ENCODE data around the gene FAU. TPM values are rescaled to one million over a fixed set of nuclear protein-coding genes. Genes with fewer than 3 reads are reported as not detected.
"Not testable (repeated sequence)": the region's sequence is repeated elsewhere in the genome, so short reads cannot be mapped to it uniquely, and the experiment has no call there.

The FAU gene
- total and polyA plus RNA-seq, 10 donors = 528 to 2,170 (median 870) TPM

- intact Hi-C loops (cut with DNase I; ENCODE audit: low total_unique reads) = loop anchor here (5.0 kb wide), 1 partner anchor 63 kb away; the partner anchor contains the start of gene CAPN1
- H3K4me3 ChIP-seq = no peak overlapping the region
- DNase-seq = no peak
- H3K9me3 ChIP-seq = no peaks in the 10 kb centered on the region
- peaks cover 0 to 63% (median 42%) of the 10 kb centered on the region in 6 donors for H3K36me3 ChIP-seq
- H3K27me3 ChIP-seq (replicated peaks in 1 of 7) = no peaks in the 10 kb centered on the region
- peak overlapping the region in 3 of 8 donors; percentile 91 to 98 (median 93) for H3K27ac ChIP-seq
- no peak for TF ChIP-seq POLR2AphosphoS5 (IDR thresholded peaks at IDR 0.05)
- no peak for TF ChIP-seq POLR2A (IDR thresholded peaks at IDR 0.05)
- TF ChIP-seq CTCF (IDR thresholded peaks at IDR 0.05 in 8 of 11, conservative IDR thresholded peaks at IDR 0.05 in 3 of 11) = no peak
- H3K4me1 ChIP-seq = peaks cover 27 to 92% (median 68%) of the 10 kb centered on the region in 6 donors
These were observed 2.3 kb downstream of the FAU start for GRCh38 chr11:65119670-65119995.

GRCh38 chr11:65118891-65119669 lies 2.9 kb downstream of the FAU start:
- WGBS, 5 donors = 86 to 91% (median 90%) methylated on average over 18 of the region's 18 CpGs
- DNase-seq; H3K27me3 ChIP-seq (replicated peaks in 1 of 7); H3K4me3 ChIP-seq; H3K9me3 ChIP-seq: not testable (repeated sequence)
- peaks cover 0 to 58% (median 38%) of the 10 kb centered on the region in 6 donors for H3K36me3 ChIP-seq
- intact Hi-C loops (cut with DNase I; ENCODE audit: low total_unique reads) = loop anchor here (5.0 kb wide), 1 partner anchor 63 kb away; the partner anchor contains the start of gene CAPN1
- TF ChIP-seq POLR2AphosphoS5 (IDR thresholded peaks at IDR 0.05) = peak in 2 of 3 donors; percentile 6 to 12
- H3K27ac ChIP-seq = peak overlapping the region in 6 of 8 donors; percentile 20 to 98 (median 89)
- H3K4me1 ChIP-seq = peaks cover 27 to 89% (median 66%) of the 10 kb centered on the region in 6 donors

- Histone ChIP-seq H3K4me1 (peaks cover 27 to 89% (median 66%) of the 10 kb centered on the region in 6 donors), H3K36me3 (peaks cover 0 to 56% (median 38%) of the 10 kb centered on the region in 6 donors), H3K27me3 (replicated peaks in 1 of 7) (no peaks in the 10 kb centered on the region), H3K4me3 (peak overlapping the region in 2 of 8 donors; percentile 92 to 95), H3K9me3 (no peaks in the 10 kb centered on the region), H3K27ac (peak overlapping the region in 7 of 8 donors; percentile 82 to 98 (median 89))
- TF ChIP-seq CTCF (IDR thresholded peaks at IDR 0.05 in 8 of 11, conservative IDR thresholded peaks at IDR 0.05 in 3 of 11) (peak in 4 of 11 experiments; percentile 7 to 62 (median 56)), POLR2A (IDR thresholded peaks at IDR 0.05) (no peak)
- 83 to 89% (median 86%) methylated on average over 18 of the region's 18 CpGs for WGBS, 5 donors
- intact Hi-C loops (cut with DNase I; ENCODE audit: low total_unique reads) = loop anchor here (5.0 kb wide), 1 partner anchor 64 kb away; the partner anchor contains the start of gene CAPN1
- peak; percentile 82 for DNase-seq
These were observed 3.7 kb downstream of the FAU start for GRCh38 chr11:65118097-65118837.

GRCh38 chr11:65117206-65118096 lies 4.5 kb downstream of the FAU start, which contains the start of gene ZNHIT2:
ZNHIT2 (minus strand) TSS chr11:65117701; CDS start chr11:65117653, 48 bp downstream.
- no peaks in the 10 kb centered on the region for H3K27me3 ChIP-seq (replicated peaks in 1 of 7)
- intact Hi-C loops (cut with DNase I; ENCODE audit: low total_unique reads) = loop anchor here (5.0 kb wide), 1 partner anchor 65 kb away; the partner anchor contains the start of gene CAPN1
- peaks cover 32 to 89% (median 66%) of the 10 kb centered on the region in 6 donors for H3K4me1 ChIP-seq
- H3K36me3 ChIP-seq = peaks cover 0 to 56% (median 38%) of the 10 kb centered on the region in 6 donors
- H3K9me3 ChIP-seq = no peaks in the 10 kb centered on the region
- TF ChIP-seq POLR2AphosphoS5 (IDR thresholded peaks at IDR 0.05) = peak; percentile 89 to 94 (median 92)
- peak in 1 of 3 donors; percentile 33 for TF ChIP-seq POLR2A (IDR thresholded peaks at IDR 0.05)
- peak; percentile 79 to 99 (median 95) for TF ChIP-seq CTCF (IDR thresholded peaks at IDR 0.05 in 8 of 11, conservative IDR thresholded peaks at IDR 0.05 in 3 of 11)
- H3K27ac ChIP-seq = peak within 1 kb of the TSS; percentile 79 to 98 (median 88)
- H3K4me3 ChIP-seq = peak within 1 kb of the TSS; percentile 77 to 99 (median 93)
- peak; percentile 100 for DNase-seq
- WGBS, 5 donors = 0 to 1% (median 1%) methylated on average over 54 to 89 of the region's 89 CpGs

Data from spleen (tissue), 11 donors.